ENCODE data around the gene CDH13. TPM values are rescaled to one million over a fixed set of nuclear protein-coding genes. Genes with fewer than 3 reads are reported as not detected.

CDH13 gene
- total RNA-seq, 1 donor, result 102 TPM

DNA sequence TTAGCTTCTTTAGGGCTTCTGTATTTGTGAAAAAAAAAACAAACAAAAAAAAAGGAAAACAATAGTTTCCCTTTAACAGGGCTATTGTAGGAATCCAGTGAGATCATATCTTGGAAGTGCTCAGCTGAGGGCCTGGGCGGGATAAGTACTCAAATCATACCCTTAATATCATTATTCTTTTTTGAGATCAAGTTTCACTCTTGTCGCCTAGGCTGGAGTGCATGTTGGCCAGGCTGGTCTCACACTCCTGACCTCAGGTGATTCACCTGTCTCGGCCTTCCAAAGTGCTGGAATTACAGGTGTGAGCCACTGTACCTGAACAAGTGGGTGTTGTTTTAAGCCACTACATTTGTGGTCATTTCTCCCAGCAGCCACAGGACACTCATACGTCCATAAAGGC is 87.0 kb downstream of the CDH13 start:
- H3K4me3 ChIP-seq (ENCODE audit: insufficient read depth, low read length), result no peak overlapping the region
- no peaks in the 10 kb centered on the region for H3K4me1 ChIP-seq (ENCODE audit: insufficient read depth, low read length)
- no peaks in the 10 kb centered on the region for H3K36me3 ChIP-seq (ENCODE audit: insufficient read depth, low read length)
- no peak overlapping the region for H3K4me2 ChIP-seq (ENCODE audit: insufficient read depth, low read length)
- no peak for DNase-seq (ENCODE audit: insufficient read length, low spot score, missing footprints)
- H3K9me3 ChIP-seq (ENCODE audit: low read depth, low read length), result no peaks in the 10 kb centered on the region
- no peak overlapping the region for H3K27ac ChIP-seq (ENCODE audit: low read depth, low read length)
- no peaks in the 10 kb centered on the region for H4K20me1 ChIP-seq (ENCODE audit: insufficient read depth, low read length)
- TF ChIP-seq, protein P1, sequence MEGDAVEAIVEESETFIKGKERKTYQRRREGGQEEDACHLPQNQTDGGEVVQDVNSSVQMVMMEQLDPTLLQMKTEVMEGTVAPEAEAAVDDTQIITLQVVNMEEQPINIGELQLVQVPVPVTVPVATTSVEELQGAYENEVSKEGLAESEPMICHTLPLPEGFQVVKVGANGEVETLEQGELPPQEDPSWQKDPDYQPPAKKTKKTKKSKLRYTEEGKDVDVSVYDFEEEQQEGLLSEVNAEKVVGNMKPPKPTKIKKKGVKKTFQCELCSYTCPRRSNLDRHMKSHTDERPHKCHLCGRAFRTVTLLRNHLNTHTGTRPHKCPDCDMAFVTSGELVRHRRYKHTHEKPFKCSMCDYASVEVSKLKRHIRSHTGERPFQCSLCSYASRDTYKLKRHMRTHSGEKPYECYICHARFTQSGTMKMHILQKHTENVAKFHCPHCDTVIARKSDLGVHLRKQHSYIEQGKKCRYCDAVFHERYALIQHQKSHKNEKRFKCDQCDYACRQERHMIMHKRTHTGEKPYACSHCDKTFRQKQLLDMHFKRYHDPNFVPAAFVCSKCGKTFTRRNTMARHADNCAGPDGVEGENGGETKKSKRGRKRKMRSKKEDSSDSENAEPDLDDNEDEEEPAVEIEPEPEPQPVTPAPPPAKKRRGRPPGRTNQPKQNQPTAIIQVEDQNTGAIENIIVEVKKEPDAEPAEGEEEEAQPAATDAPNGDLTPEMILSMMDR (IDR thresholded peaks at IDR 0.05; ENCODE audit: extremely low read depth, low read depth, low read length), result no peak
- no peaks in the 10 kb centered on the region for H3K79me2 ChIP-seq (ENCODE audit: insufficient read depth, low read length)
- no peaks in the 10 kb centered on the region for H3K27me3 ChIP-seq (ENCODE audit: insufficient read depth, low read length)
- no peak overlapping the region for H2AFZ ChIP-seq (ENCODE audit: low read length)

DNA sequence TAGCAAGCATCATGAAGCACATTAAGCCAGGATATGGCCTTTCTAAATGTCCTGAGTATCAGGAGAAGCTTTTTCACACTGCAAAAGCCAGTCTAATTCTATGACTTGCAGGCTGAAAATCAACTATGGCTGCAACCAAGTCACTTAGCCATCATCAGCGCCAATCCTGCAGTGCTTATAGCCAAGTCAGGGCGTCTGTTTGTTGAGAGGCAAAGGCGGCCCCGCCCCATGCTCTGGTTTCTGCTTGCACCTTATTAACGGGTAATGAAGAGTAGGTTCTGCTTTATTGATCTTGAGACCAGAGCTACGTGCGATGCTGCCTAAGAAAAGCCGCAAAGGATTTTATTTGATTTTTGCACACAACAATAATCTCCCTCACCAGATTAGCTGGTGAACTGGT is 88.4 kb downstream of the CDH13 start:
- no peak overlapping the region for H2AFZ ChIP-seq (ENCODE audit: low read length)
- no peaks in the 10 kb centered on the region for H4K20me1 ChIP-seq (ENCODE audit: insufficient read depth, low read length)
- H3K36me3 ChIP-seq (ENCODE audit: insufficient read depth, low read length), result no peaks in the 10 kb centered on the region
- TF ChIP-seq, protein P1 (IDR thresholded peaks at IDR 0.05; ENCODE audit: extremely low read depth, low read depth, low read length), result no peak
- no peaks in the 10 kb centered on the region for H3K27me3 ChIP-seq (ENCODE audit: insufficient read depth, low read length)
- no peaks in the 10 kb centered on the region for H3K9me3 ChIP-seq (ENCODE audit: low read depth, low read length)
- H3K4me2 ChIP-seq (ENCODE audit: insufficient read depth, low read length), result no peak overlapping the region
- no peaks in the 10 kb centered on the region for H3K4me1 ChIP-seq (ENCODE audit: insufficient read depth, low read length)
- H3K79me2 ChIP-seq (ENCODE audit: insufficient read depth, low read length), result no peaks in the 10 kb centered on the region
- H3K4me3 ChIP-seq (ENCODE audit: insufficient read depth, low read length), result no peak overlapping the region
- no peak for DNase-seq (ENCODE audit: insufficient read length, low spot score, missing footprints)
- H3K27ac ChIP-seq (ENCODE audit: low read depth, low read length), result no peak overlapping the region

DNA sequence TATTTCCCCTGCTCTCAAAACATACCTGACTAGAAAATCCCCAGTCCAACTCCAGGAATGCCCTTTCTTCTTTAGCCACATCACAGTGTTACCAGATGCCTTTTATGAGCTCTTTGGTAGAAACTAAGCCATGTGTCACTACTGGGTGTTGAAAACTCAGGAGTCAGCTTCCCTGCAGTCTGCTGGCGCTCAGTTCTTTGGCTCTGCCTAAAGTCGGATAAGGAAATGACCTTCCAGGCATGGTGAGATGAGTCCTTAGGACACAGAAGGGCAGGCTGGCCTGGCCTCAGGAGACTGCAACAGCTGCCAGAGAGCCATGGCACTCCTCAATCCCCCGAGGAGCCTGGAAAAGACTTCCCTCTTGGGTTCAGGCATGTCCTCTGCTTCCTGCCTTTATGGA is 89.1 kb downstream of the CDH13 start:
- Histone ChIP-seq H3K79me2 (ENCODE audit: insufficient read depth, low read length) (no peaks in the 10 kb centered on the region), H3K27ac (ENCODE audit: low read depth, low read length) (no peak overlapping the region), H3K4me1 (ENCODE audit: insufficient read depth, low read length) (no peaks in the 10 kb centered on the region), H2AFZ (ENCODE audit: low read length) (no peak overlapping the region), H3K36me3 (ENCODE audit: insufficient read depth, low read length) (no peaks in the 10 kb centered on the region), H3K9me3 (ENCODE audit: low read depth, low read length) (no peaks in the 10 kb centered on the region), H4K20me1 (ENCODE audit: insufficient read depth, low read length) (no peaks in the 10 kb centered on the region), H3K27me3 (ENCODE audit: insufficient read depth, low read length) (no peaks in the 10 kb centered on the region), H3K4me2 (ENCODE audit: insufficient read depth, low read length) (no peak overlapping the region), H3K4me3 (ENCODE audit: insufficient read depth, low read length) (no peak overlapping the region)
- no peak for DNase-seq (ENCODE audit: insufficient read length, low spot score, missing footprints)
- TF ChIP-seq, protein P1 (IDR thresholded peaks at IDR 0.05; ENCODE audit: extremely low read depth, low read depth, low read length), result no peak

DNA sequence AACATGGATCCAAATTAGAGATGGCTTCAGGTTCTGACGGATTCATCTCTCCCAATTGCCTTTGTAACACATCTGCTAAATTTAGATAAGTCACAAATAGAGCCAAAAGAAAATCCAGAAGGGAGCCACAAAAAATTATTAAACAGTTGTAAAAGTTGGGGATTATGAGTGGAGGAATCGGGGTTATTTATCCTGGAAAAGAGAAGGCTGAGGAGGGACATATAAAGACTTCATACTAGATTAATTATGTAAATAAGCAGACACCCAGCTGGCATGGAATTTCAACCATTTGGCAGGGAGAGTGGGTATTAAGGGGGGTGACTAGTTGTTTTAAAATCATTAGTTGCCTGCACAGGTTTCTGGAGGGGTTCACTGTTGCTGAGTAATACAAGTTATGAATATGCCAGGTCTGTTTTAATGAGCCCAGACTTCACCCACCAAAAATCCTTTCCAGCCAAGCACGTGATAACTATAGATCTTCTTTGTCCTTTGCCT is 89.6 kb downstream of the CDH13 start:
- Histone ChIP-seq H3K79me2 (ENCODE audit: insufficient read depth, low read length) (peaks cover 3% of the 10 kb centered on the region), H2AFZ (ENCODE audit: low read length) (no peak overlapping the region), H3K27ac (ENCODE audit: low read depth, low read length) (no peak overlapping the region), H3K27me3 (ENCODE audit: insufficient read depth, low read length) (no peaks in the 10 kb centered on the region), H3K4me3 (ENCODE audit: insufficient read depth, low read length) (no peak overlapping the region), H3K9me3 (ENCODE audit: low read depth, low read length) (no peaks in the 10 kb centered on the region), H3K36me3 (ENCODE audit: insufficient read depth, low read length) (no peaks in the 10 kb centered on the region), H3K4me2 (ENCODE audit: insufficient read depth, low read length) (no peak overlapping the region), H4K20me1 (ENCODE audit: insufficient read depth, low read length) (no peaks in the 10 kb centered on the region), H3K4me1 (ENCODE audit: insufficient read depth, low read length) (no peaks in the 10 kb centered on the region)
- DNase-seq (ENCODE audit: insufficient read length, low spot score, missing footprints), result peak; percentile 35
- TF ChIP-seq, protein P1 (IDR thresholded peaks at IDR 0.05; ENCODE audit: extremely low read depth, low read depth, low read length), result no peak
